Activated CD4-positive, CD25-positive, alpha-beta regulatory T cell treated with anti-CD3 and anti-CD28 coated beads, Interleukin-2, amount 50 U/mL, for 16 hours (primary cell): Measurements from ENCODE around the gene MAGED1.
"Not testable (repeated sequence)": the region's sequence is repeated elsewhere in the genome, so short reads cannot be mapped to it uniquely, and the experiment has no call there.

Experiments
- DNase-seq: peaks from one replicate; pipeline ENCODE4 v3.0.0-alpha.2; 2020; ENCODE audit warnings: low read depth, low spot score

The MAGED1 gene

GRCh38 chrX:51894697-51895336 is 1.4 kb downstream of the MAGED1 start:
- DNase-seq: no peak

- DNase-seq: no peak
Observed at GRCh38 chrX:51896626-51897025, 3.2 kb downstream of the MAGED1 start.

- DNase-seq: no peak
Observed at GRCh38 chrX:51899741-51900140, 6.3 kb downstream of the MAGED1 start.

- no peak for DNase-seq
Observed at GRCh38 chrX:51902510-51903050, 9.2 kb downstream of the MAGED1 start.

GRCh38 chrX:51905152-51905551 is 11.7 kb downstream of the MAGED1 start:
- DNase-seq: not testable (repeated sequence)

- no peak for DNase-seq
Observed at GRCh38 chrX:51905711-51906110, 12.3 kb downstream of the MAGED1 start.

GRCh38 chrX:51917604-51918003 is 24.2 kb downstream of the MAGED1 start:
- no peak for DNase-seq

GRCh38 chrX:51922561-51922960 is 29.1 kb downstream of the MAGED1 start:
- DNase-seq: no peak

GRCh38 chrX:51931566-51932150 is 38.2 kb downstream of the MAGED1 start:
- no peak for DNase-seq
